Activated B cell treated with CpG ODN at 0.5 μM for 24 hours (primary cell): ENCODE data around the gene NUFIP1. TPM values are rescaled to one million over a fixed set of nuclear protein-coding genes. Genes with fewer than 3 reads are reported as not detected.

ENCODE experiments used
- ATAC-seq: fragments of 200-7000 bp; cut with Tn5 transposase; one replicate; pipeline ENCODE4 v1.10.0; 2021; ENCODE audit warnings: low read depth, mild to moderate bottlenecking, moderate library complexity
- CTCF ChIA-PET: fragments of 350-600 bp; sonication (Branson Sonifier 250); formaldehyde crosslinking; loops from one replicate; lab custom pipeline; 2021; ENCODE audit warnings: antibody characterized with exemption; lab: Charles Lee
- POLR2A ChIA-PET: fragments of 350-600 bp; sonication (Branson Sonifier 250); formaldehyde crosslinking; loops from one replicate; lab custom pipeline; 2021; ENCODE audit warnings: antibody characterized with exemption; lab: Charles Lee
- DNase-seq: peaks from one replicate; pipeline ENCODE4 v3.0.0; 2022
- H3K27ac Mint-ChIP-seq: one replicate; pipeline ENCODE4 v1.8.0; 2020; ENCODE audit warnings: mixed read lengths
- H3K27me3 Mint-ChIP-seq: one replicate; pipeline ENCODE4 v1.8.0; 2021; ENCODE audit warnings: mixed read lengths
- H3K36me3 Mint-ChIP-seq: one replicate; pipeline ENCODE4 v1.8.0; 2021; ENCODE audit warnings: low read depth, mixed read lengths
- H3K4me1 Mint-ChIP-seq: one replicate; pipeline ENCODE4 v1.8.0; 2021; ENCODE audit warnings: mixed read lengths
- H3K4me3 Mint-ChIP-seq: one replicate; pipeline ENCODE4 v1.8.0; 2020; ENCODE audit warnings: mild to moderate bottlenecking, mixed read lengths
- H3K9me3 Mint-ChIP-seq: one replicate; pipeline ENCODE4 v1.8.0; 2020; ENCODE audit warnings: mixed read lengths
- CTCF ChIP-seq: fragments of 200-600 bp; IDR thresholded peaks from one replicate; pipeline ENCODE4 v1.8.0; 2022; ENCODE audit warnings: antibody characterized with exemption, mild to moderate bottlenecking
- intact Hi-C: fragments of 100-400 bp; cut with micrococcal nuclease; formaldehyde crosslinking; loops from one replicate; pipeline ENCODE4 v1.15.1; 2024
- total RNA-seq: library from RNA; stranded (reverse); gene quantifications from 2 replicates; pipeline ENCODE4 v1.2.3, GENCODE V29; 2022

The NUFIP1 gene
- total RNA-seq, 1 donor from 2014 or later: 7.8 TPM

- DNase-seq (no peak), ATAC-seq (no peak)
- CTCF ChIA-PET: no interaction called here
- peaks cover 7% of the 10 kb centered on the region for H3K27me3 Mint-ChIP-seq
- H3K9me3 Mint-ChIP-seq: no peaks in the 10 kb centered on the region
- intact Hi-C loops: no loop called here
- H3K4me1 Mint-ChIP-seq: no peaks in the 10 kb centered on the region
- no peak overlapping the region for H3K4me3 Mint-ChIP-seq
- POLR2A ChIA-PET: no interaction called here
- no peak overlapping the region for H3K27ac Mint-ChIP-seq
- H3K36me3 Mint-ChIP-seq: no peaks in the 10 kb centered on the region
- no peak for TF ChIP-seq CTCF
Measured at GRCh38 chr13:44934724-44935123, 54.5 kb downstream of the NUFIP1 start.

- Mint-ChIP-seq H3K27ac (no peak overlapping the region), H3K4me1 (no peaks in the 10 kb centered on the region), H3K27me3 (peaks cover 7% of the 10 kb centered on the region), H3K36me3 (no peaks in the 10 kb centered on the region), H3K9me3 (no peaks in the 10 kb centered on the region), H3K4me3 (no peak overlapping the region)
- DNase-seq (no peak), ATAC-seq (no peak)
- intact Hi-C loops: no loop called here
- no peak for TF ChIP-seq CTCF
- POLR2A ChIA-PET: no interaction called here
- CTCF ChIA-PET: no interaction called here
Measured at GRCh38 chr13:44932850-44933251, 56.4 kb downstream of the NUFIP1 start.

GRCh38 chr13:44932171-44932849 lies 57.0 kb downstream of the NUFIP1 start:
- DNase-seq (no peak), ATAC-seq (no peak)
- Mint-ChIP-seq H3K4me3 (no peak overlapping the region), H3K36me3 (no peaks in the 10 kb centered on the region), H3K27me3 (peaks cover 7% of the 10 kb centered on the region), H3K9me3 (no peaks in the 10 kb centered on the region), H3K27ac (no peak overlapping the region), H3K4me1 (no peaks in the 10 kb centered on the region)
- TF ChIP-seq CTCF: no peak
- CTCF ChIA-PET: no interaction called here
- POLR2A ChIA-PET: no interaction called here
- intact Hi-C loops: no loop called here

GRCh38 chr13:44930963-44931623 lies 58.2 kb downstream of the NUFIP1 start:
- intact Hi-C loops: no loop called here
- CTCF ChIA-PET: no interaction called here
- no peak for DNase-seq
- POLR2A ChIA-PET: interaction anchor here (0.7 kb wide), 1 partner anchor 672 kb away, joined by 3 read pairs; no protein-coding TSS in a partner anchor
- H3K4me3 Mint-ChIP-seq: no peak overlapping the region
- no peak for TF ChIP-seq CTCF
- no peaks in the 10 kb centered on the region for H3K4me1 Mint-ChIP-seq
- H3K27ac Mint-ChIP-seq: no peak overlapping the region
- no peaks in the 10 kb centered on the region for H3K36me3 Mint-ChIP-seq
- H3K27me3 Mint-ChIP-seq: peaks cover 12% of the 10 kb centered on the region
- ATAC-seq: no peak
- H3K9me3 Mint-ChIP-seq: no peaks in the 10 kb centered on the region

- ChIA-PET POLR2A (interaction anchor here (0.7 kb wide), 1 partner anchor 671 kb away, joined by 3 read pairs; no protein-coding TSS in a partner anchor), CTCF (no interaction called here)
- H3K4me3 Mint-ChIP-seq: no peak overlapping the region
- DNase-seq (no peak), ATAC-seq (no peak)
- H3K27ac Mint-ChIP-seq: no peak overlapping the region
- H3K9me3 Mint-ChIP-seq: no peaks in the 10 kb centered on the region
- intact Hi-C loops: no loop called here
- no peaks in the 10 kb centered on the region for H3K4me1 Mint-ChIP-seq
- H3K27me3 Mint-ChIP-seq: peaks cover 18% of the 10 kb centered on the region
- no peak for TF ChIP-seq CTCF
- no peaks in the 10 kb centered on the region for H3K36me3 Mint-ChIP-seq
Measured at GRCh38 chr13:44930280-44930679, 59.0 kb downstream of the NUFIP1 start.
